HG03108 (cell line): ENCODE results near the gene FAM151B.
"Not testable (repeated sequence)": the region's sequence is repeated elsewhere in the genome, so short reads cannot be mapped to it uniquely, and the experiment has no call there.

ENCODE experiments used
- ATAC-seq: cut with Tn5 transposase; IDR thresholded peaks from one replicate; pipeline ENCODE4 v1.9.1; 2021; ENCODE audit warnings: moderate library complexity; ENCODE audit not compliant: unreplicated experiment

Gene FAM151B

GRCh38 chr5:80580291-80580690 is 92.4 kb downstream of the FAM151B start:
- not testable (repeated sequence) for ATAC-seq

DNA sequence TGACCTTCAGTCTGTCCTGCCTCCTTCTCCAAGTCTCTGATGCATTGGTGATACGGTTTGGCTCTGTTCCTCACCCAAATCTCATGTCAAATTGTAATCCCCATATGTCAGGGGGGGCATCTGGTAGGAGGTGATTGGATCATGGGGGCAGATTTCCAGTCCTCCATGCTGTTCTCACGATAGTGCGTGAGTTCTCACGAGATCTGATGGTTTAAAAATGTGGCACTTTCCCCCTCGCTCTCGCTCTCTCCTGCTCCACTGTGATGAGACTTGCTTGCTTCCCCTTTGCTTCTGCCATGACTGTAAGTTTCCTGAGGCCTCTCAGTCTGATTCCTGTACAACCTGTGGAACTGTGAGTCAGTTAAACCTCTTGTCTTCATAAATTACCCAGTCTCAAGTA is 96.9 kb downstream of the FAM151B start:
- no peak for ATAC-seq

DNA sequence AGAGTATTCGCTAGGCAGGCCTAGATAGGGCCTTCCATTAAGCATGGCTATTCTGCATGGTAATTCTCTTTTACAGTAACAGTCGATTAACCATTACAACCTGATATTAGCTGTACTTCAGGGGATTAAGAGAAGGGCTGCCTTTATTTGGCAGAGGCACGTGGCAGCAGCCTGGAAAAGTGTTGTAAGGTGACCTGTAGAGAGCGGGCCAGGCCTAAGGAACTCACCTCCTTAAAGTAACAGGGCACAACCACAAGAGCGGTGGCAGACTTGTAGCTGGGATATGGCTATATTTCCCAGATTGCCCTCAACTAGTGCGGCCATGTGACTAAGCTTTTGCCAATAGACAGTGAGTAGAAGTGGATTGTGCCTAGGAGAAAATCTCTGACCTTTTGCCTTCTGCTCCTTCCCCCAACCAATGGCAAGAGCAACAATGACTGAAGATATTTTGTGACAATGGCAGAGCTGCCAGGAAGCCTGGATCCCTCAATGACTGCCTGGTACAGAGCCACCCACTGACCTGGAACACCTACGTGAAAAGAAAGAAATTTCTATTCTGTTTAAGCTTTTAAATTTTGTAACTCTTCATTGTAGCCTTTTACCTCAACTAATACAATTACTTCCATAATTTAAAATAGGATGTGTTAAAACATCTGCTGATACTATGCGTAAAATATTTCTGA is 101.1 kb downstream of the FAM151B start:
- ATAC-seq: no peak

GRCh38 chr5:80590766-80591165 is 102.9 kb downstream of the FAM151B start:
- ATAC-seq: no peak

GRCh38 chr5:80591352-80591751 is 103.5 kb downstream of the FAM151B start:
- no peak for ATAC-seq

DNA sequence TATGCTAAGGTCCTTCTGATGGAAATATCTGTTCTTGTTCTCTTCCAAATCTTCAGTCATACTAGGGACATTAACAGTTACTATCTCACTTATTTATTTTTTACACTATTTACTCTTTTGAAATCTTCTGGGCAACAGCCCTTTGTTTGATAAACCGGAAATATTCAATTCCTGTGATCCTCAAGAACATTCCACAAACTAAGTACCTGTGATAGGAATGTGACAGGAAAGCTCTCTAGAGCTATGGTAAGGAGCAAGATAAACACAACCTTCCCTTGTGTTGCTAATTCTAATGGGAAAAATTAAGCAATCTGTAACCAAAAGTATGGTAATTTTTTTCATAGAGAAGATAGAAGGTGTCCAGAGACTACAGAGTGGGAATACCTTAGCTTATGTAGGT is 104.2 kb downstream of the FAM151B start:
- ATAC-seq: no peak
